Fibroblast of mammary gland (primary cell): Measurements from ENCODE around the gene CYP2A7.
"Not testable (repeated sequence)": the region's sequence is repeated elsewhere in the genome, so short reads cannot be mapped to it uniquely, and the experiment has no call there.

Experiments
- DNase-seq: peaks from one replicate; pipeline ENCODE4 v3.0.0-alpha.2; 2010; ENCODE audit warnings: low read depth
- H3K4me3 ChIP-seq: 2 replicates; pipeline ENCODE4 v1.5.1; 2011; ENCODE audit warnings: low read depth, mild to moderate bottlenecking, low read length, moderate library complexity; ENCODE audit not compliant: control insufficient read depth
- TF ChIP-seq, protein P1 (sequence below): conservative IDR thresholded peaks from 2 replicates; pipeline ENCODE4 v1.5.1; 2011; ENCODE audit warnings: low read depth, low read length, inconsistent platforms; ENCODE audit not compliant: control insufficient read depth, insufficient read depth

The CYP2A7 gene, protein sequence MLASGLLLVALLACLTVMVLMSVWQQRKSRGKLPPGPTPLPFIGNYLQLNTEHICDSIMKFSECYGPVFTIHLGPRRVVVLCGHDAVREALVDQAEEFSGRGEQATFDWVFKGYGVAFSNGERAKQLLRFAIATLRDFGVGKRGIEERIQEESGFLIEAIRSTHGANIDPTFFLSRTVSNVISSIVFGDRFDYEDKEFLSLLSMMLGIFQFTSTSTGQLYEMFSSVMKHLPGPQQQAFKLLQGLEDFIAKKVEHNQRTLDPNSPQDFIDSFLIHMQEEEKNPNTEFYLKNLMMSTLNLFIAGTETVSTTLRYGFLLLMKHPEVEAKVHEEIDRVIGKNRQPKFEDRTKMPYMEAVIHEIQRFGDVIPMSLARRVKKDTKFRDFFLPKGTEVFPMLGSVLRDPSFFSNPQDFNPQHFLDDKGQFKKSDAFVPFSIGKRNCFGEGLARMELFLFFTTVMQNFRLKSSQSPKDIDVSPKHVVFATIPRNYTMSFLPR

DNA sequence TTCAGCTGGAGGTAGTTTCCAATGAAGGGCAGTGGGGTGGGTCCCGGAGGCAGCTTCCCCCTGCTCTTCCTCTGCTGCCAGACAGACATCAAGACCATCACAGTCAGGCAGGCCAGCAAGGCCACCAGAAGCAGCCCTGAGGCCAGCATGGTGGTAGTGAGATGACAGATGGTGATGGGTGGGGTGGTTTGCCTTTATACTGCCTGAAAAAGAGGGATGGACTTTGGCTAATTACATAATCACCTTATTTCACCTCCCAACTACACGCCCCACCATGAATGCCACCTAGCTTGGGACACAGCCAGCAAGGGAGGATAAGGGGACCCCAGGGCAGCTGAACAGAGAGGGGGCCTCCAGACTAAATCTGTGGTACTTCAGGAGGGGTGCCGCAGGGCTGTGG, at the start of gene CYP2A7:
TSS of gene CYP2A7 (minus strand) at position 170 of the 400 bp plus-strand sequence. CDS start at position 149, 21 bp downstream.
- DNase-seq: not testable (repeated sequence)

DNA sequence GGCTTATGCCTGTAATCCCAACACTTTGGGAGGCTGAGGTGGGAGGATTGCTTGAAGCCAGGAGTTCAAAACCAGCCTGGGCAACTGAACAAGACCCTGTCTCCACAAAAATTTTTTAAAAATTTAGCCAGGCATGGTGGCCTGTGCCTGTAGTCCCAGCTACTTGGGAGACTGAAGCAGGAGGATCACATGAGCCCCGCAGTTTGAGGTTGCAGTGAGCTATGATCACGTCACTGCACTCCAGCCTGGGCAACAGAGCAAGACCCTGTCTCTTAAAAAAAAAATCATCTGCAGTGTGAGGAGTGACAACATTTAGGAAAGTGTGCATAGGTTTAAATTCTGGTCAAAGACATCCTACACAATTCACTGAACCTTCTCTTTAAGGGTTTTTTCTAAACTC, 48.8 kb upstream of the CYP2A7 start:
- DNase-seq, H3K4me3 ChIP-seq: not testable (repeated sequence)

More for the DNA sequence above, at the start of gene CYP2A7:
- H3K4me3 ChIP-seq: not testable (repeated sequence)

DNA sequence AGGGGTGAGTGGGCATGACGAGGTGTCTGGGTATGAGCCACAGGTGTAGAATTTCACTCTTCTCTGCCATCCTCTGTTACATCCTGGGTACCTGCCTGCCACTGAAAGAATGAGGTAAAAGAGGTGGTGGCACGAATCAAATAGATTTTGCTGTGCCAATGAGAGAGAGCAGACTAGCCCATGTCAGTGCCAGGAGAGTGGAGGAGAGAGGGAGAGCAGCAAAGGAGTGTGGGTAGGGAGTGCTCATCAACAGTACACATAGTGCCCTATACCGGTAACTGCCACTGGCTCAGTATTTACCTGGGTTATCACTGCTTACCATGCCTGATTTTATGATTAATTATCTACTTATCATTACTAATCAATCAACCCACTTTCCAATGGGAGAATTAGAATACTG, 47.9 kb upstream of the CYP2A7 start:
- DNase-seq, H3K4me3 ChIP-seq: not testable (repeated sequence)

DNA sequence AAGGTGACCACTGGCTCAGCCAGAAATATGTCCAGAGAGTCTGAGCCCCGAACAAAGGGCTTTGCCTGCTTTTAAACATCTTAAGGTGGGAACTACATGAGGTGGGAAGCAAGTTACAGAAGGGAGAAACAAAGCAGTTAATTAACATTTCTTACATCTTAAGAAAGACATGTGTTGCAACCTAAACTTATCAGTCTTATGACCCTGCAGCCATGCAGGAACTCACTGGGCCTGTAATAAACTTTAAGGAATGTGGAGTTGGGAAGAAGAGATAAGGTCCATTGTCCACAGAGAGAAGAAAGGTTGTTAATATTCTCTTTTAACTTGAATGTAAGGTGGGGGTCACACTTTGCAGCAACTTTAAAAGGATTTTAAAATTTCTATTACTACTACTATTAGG, 46.8 kb upstream of the CYP2A7 start:
- H3K4me3 ChIP-seq: no peak overlapping the region
- no peak for DNase-seq
- TF ChIP-seq, protein P1, sequence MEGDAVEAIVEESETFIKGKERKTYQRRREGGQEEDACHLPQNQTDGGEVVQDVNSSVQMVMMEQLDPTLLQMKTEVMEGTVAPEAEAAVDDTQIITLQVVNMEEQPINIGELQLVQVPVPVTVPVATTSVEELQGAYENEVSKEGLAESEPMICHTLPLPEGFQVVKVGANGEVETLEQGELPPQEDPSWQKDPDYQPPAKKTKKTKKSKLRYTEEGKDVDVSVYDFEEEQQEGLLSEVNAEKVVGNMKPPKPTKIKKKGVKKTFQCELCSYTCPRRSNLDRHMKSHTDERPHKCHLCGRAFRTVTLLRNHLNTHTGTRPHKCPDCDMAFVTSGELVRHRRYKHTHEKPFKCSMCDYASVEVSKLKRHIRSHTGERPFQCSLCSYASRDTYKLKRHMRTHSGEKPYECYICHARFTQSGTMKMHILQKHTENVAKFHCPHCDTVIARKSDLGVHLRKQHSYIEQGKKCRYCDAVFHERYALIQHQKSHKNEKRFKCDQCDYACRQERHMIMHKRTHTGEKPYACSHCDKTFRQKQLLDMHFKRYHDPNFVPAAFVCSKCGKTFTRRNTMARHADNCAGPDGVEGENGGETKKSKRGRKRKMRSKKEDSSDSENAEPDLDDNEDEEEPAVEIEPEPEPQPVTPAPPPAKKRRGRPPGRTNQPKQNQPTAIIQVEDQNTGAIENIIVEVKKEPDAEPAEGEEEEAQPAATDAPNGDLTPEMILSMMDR: no peak

DNA sequence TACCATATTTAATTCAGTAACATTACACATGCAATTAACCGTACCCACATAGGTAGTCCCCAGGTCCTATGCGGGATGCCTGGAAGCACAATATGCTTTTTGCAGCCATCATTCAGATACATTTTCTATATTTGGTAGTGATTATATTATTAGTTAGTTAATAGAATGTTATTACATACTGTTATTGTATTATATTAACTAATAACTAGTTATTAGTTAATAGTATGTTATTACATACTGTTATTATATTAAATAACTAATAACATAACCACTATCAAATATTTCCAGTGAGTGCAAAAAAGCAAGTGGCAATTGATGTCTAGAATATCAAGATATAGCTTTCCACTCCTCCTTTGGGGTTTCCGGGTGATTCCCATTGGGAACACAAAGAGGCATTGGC, 45.5 kb upstream of the CYP2A7 start:
- H3K4me3 ChIP-seq: no peak overlapping the region
- TF ChIP-seq, protein P1: no peak
- DNase-seq: no peak

DNA sequence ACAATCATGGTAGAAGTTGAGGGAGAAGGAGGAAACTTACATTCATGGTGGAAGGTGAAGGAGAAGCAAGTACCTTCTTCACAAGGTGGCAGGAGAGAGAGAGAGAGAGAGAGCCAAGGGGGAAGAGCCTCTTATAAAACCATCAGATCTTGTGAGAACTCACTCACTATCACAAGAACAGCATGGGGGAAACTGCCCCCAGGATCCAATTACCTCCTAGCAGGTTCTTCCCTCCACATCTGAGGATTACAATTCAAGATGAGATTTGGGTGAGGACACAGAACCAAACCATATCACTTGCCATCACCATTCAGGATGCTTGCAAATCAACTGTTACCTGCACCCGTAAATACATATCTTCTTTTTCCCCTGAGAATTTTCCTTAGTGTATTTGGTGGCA, 44.2 kb upstream of the CYP2A7 start:
- H3K4me3 ChIP-seq, DNase-seq: not testable (repeated sequence)

DNA sequence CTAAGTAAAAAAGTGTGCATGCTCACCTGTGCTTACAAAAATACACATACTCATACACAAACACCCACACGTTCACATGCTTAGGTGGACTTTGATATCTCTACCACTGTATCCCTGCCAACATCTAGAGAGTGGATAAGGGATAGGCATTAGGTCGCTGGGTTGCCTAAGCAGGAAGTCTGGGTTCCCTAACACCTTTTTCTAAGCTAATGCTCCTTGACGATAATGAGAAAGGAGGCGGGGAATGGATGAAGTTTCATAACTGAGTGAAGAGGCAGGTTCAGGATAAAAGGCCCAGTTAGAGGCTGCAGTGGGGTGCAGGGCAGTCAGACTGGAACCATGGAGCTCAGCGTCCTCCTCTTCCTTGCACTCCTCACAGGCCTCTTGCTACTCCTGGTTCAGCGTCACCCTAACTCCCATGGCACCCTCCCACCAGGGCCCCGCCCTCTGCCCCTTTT, 41.9 kb upstream of the CYP2A7 start:
- no peak overlapping the region for H3K4me3 ChIP-seq
- TF ChIP-seq, protein P1: no peak

DNA sequence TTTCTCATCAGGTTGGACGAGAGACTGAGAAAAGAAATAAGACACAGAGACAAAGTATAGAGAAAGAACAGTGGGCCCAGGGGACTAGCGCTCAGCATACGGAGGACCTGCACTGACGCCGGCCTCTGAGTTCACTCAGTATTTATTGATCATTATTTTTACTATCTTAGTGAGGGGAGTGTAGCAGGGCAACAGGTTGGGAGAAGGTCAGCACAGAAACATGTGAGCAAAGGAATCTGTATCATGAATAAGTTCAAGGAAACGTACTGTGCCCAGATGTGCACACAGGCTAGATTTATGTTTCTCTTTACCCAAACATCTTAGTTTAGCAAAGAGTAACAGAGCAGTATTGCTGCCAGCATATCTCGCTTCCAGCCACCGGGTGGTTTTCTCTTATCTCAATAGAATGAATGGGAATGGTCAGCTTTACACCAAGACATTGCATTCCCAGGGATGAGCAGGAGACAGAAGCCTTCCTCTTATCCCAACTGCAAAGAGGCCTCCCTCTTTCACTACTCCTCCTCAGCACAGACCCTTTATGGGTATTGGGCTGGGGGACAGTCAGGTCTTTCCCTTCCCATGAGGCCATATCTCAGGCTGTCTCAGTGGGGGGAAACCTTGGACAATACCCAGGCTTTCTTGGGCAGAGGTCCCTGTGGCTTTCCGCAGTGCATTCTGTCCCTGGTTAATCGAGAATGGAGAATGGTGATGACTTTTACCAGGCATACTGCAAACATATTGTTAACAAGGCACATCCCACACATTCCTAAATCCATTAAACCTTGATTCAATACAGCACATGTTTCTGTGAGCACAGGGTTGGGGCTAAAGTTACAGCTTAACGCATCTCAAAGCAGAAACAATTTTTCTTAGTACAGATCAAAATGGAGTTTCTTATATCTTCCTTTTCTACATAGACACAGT, 40.5 kb upstream of the CYP2A7 start:
- not testable (repeated sequence) for DNase-seq, H3K4me3 ChIP-seq

More for the DNA sequence above, 41.9 kb upstream of the CYP2A7 start:
- no peak for DNase-seq
